Measurements from ENCODE around the gene GOT1.

- TF ChIP-seq CTCF (IDR thresholded peaks at IDR 0.05; ENCODE audit: low read depth, low read length): no peak
- no peak for TF ChIP-seq POLR2A (IDR thresholded peaks at IDR 0.05; ENCODE audit: extremely low read depth, insufficient read length)
- TF ChIP-seq, protein P1, sequence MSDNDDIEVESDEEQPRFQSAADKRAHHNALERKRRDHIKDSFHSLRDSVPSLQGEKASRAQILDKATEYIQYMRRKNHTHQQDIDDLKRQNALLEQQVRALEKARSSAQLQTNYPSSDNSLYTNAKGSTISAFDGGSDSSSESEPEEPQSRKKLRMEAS (IDR thresholded peaks at IDR 0.05; ENCODE audit: low read depth, low read length): no peak
These were observed 3.7 kb downstream of the GOT1 start for GRCh38 chr10:99426689-99427088.
